Upper lobe of left lung (tissue), 4 donors: ENCODE results near the gene PLPP1.

Experiments used
- CTCF ChIP-seq, 6 experiments: fragments of 450-650 bp in 4 of 6; fragments of 200-600 bp in 2 of 6; sonication (generic) in 2 of 6; IDR thresholded peaks; one replicate each; pipeline ENCODE4 v1.5.1; 2016 to 2019; ENCODE audit warnings: antibody characterized with exemption in 6 of 6
- EP300 ChIP-seq, 4 donors: sonication (generic); formaldehyde crosslinking; IDR thresholded peaks; one replicate each; pipeline ENCODE4 v1.5.1; 2017; ENCODE audit warnings: antibody characterized with exemption in 4 of 4, control low read depth in 2 of 4
- POLR2A ChIP-seq, 4 donors: fragments of 450-650 bp; IDR thresholded peaks; one replicate each; pipeline ENCODE4 v1.5.1; 2016 to 2017; ENCODE audit warnings: antibody characterized with exemption in 4 of 4, mild to moderate bottlenecking in 2 of 4
- POLR2AphosphoS5 ChIP-seq, 2 donors: sonication (generic); formaldehyde crosslinking; IDR thresholded peaks; one replicate each; pipeline ENCODE4 v1.5.1; 2017; ENCODE audit warnings: antibody characterized with exemption in 2 of 2

DNA sequence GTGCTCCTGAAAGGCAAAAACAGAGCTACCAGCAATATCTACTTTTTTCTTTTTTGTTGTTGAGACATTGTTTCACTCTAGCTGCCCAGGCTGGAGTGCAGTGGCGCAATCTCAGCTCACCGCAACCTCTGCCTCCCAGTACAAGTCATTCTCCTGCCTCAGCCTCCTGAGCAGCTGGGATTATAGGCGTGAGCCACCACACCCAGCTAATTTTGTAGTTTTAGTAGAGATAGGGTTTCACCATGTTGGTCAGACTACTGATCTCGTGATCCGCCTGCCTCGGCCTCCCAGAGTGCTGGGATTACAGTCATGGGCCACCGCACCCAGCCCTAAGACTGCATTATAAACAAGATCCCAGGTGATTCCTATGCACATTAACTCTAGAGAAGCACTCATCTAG is 17.0 kb downstream of the PLPP1 start:
- no peak for TF ChIP-seq POLR2A (IDR thresholded peaks at IDR 0.05)
- TF ChIP-seq CTCF (IDR thresholded peaks at IDR 0.05): no peak
- TF ChIP-seq POLR2AphosphoS5 (IDR thresholded peaks at IDR 0.05): no peak
- no peak for TF ChIP-seq EP300 (IDR thresholded peaks at IDR 0.05)
